ENCODE data around the gene ARMH4.

ARMH4 gene

DNA sequence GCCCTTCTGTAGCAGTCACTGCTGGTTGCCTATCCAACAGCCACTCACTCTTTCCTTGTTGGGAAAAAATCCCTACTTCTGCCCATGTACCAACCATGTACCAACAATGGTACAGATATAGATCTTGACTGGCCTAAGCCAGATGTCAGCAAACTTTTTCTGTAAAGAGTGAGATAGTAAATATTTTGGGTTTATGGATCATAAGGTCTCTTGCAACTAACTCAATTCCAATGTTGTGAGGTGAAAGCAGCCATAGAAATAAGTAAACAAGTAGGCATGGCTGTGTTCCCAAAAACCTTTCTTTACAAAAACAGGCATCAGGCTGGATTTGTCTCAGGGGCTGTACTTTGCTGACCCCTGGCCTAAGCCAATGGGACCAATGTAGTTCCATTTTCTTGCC is 73.5 kb downstream of the ARMH4 start:
- H3K4me3 ChIP-seq (ENCODE audit: control insufficient read depth, low read depth, low read length) = no peak overlapping the region
- TF ChIP-seq, protein P1, sequence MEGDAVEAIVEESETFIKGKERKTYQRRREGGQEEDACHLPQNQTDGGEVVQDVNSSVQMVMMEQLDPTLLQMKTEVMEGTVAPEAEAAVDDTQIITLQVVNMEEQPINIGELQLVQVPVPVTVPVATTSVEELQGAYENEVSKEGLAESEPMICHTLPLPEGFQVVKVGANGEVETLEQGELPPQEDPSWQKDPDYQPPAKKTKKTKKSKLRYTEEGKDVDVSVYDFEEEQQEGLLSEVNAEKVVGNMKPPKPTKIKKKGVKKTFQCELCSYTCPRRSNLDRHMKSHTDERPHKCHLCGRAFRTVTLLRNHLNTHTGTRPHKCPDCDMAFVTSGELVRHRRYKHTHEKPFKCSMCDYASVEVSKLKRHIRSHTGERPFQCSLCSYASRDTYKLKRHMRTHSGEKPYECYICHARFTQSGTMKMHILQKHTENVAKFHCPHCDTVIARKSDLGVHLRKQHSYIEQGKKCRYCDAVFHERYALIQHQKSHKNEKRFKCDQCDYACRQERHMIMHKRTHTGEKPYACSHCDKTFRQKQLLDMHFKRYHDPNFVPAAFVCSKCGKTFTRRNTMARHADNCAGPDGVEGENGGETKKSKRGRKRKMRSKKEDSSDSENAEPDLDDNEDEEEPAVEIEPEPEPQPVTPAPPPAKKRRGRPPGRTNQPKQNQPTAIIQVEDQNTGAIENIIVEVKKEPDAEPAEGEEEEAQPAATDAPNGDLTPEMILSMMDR (IDR thresholded peaks at IDR 0.05; ENCODE audit: control insufficient read depth, insufficient read depth, low read depth, low read length, missing control alignments) = no peak
- DNase-seq (ENCODE audit: low read depth) = no peak

DNA sequence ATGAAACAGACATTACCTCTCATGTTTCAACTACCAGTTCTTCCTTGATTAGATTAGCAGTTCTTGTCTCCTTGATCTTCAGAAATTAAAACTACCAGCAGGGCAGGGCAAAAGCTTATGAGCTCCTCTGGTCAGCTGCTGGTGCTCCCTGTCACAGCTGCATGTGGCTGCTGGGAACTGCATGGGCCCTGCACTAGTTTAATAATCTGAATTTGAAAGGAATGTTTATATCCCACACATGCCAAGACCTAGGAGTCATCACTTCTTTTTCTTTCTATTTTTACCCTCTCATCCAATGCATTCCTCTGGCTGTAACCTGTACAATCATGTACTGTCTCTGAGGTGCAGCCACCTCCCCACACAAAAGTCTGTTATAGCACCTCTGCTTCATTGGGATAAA is 73.9 kb downstream of the ARMH4 start:
- no peak for DNase-seq (ENCODE audit: low read depth)
- TF ChIP-seq, protein P1 (IDR thresholded peaks at IDR 0.05; ENCODE audit: control insufficient read depth, insufficient read depth, low read depth, low read length, missing control alignments) = no peak
- H3K4me3 ChIP-seq (ENCODE audit: control insufficient read depth, low read depth, low read length) = no peak overlapping the region

DNA sequence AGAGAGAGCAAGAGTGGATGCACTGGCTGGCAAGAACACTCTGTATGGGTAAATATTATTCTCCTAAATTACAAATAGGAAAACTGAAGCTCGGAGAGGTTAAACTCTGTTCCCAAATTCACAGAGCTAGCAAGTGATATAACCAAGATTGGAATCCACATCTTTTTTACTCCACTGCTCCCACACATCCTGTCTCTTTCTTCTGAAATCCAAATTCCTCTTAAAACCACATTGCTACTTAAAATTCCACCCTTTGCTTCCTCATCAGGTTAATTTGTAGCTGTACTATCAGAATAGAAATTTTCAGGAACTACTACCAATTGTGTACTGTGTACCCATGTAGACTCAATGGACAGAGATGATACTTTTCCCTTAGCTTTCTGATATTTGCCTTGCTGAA is 74.4 kb downstream of the ARMH4 start:
- no peak for DNase-seq (ENCODE audit: low read depth)
- TF ChIP-seq, protein P1 (IDR thresholded peaks at IDR 0.05; ENCODE audit: control insufficient read depth, insufficient read depth, low read depth, low read length, missing control alignments) = no peak
- H3K4me3 ChIP-seq (ENCODE audit: control insufficient read depth, low read depth, low read length) = no peak overlapping the region

- TF ChIP-seq, protein P1 (IDR thresholded peaks at IDR 0.05; ENCODE audit: control insufficient read depth, insufficient read depth, low read depth, low read length, missing control alignments) = no peak
- H3K4me3 ChIP-seq (ENCODE audit: control insufficient read depth, low read depth, low read length) = no peak overlapping the region
- no peak for DNase-seq (ENCODE audit: low read depth)
These were observed 78.5 kb downstream of the ARMH4 start for GRCh38 chr14:58073516-58073915.

DNA sequence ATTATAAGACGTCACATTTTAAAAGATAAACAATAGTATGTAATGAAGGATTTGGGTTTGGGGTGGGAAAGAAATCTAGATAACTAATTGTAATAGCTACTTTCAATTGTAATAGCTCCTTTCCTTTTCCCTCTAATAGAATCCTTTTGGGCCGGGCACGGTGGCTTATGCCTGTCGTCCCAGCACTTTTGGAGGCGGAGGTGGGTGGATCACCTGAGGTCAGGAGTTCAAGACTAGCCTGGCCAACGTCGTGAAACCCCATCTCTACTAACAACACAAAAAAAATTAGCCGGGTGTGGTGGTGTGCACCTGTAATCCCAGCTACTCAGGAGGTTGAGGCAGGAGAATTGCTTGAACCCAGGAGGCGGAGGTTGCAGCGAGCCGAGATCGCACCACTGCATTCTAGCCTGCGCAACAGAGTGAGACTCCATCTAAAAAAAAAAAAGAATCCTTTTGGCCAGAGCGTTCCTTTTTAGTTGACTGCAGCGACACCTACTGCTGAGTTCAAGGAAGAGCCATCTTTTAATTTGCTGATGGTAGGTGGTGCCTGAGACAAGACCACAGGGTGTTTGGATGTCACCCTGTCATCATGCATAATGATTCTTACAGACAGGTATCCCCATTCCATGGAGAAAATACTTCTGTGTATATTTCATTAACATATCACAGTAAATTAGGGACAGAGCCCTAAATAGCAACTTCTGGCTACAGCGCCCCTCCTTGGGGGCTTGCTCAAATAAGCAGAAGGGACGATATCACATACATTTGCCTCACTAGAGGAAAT is 79.5 kb downstream of the ARMH4 start:
- DNase-seq (ENCODE audit: low read depth) = no peak
- H3K4me3 ChIP-seq (ENCODE audit: control insufficient read depth, low read depth, low read length) = no peak overlapping the region
- TF ChIP-seq, protein P1 (IDR thresholded peaks at IDR 0.05; ENCODE audit: control insufficient read depth, insufficient read depth, low read depth, low read length, missing control alignments) = peak; percentile 74

DNA sequence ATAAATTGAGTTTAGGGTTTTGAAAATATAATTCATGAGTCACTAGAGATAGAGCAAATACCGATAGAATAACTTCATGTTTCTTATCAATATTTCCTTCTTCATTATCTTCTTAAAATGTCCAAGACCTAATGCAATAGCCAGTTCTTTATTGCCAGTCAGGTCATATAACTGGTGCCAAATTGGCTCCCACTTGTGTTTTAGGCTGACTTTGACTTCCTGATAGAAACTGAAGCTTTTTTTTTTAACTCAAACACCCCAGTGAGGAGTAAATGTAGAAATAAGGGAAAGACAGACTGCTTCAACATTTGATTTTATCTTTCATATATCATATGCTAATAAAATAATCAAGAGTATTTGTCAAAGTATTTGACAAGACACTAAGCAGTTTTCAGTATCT is 80.7 kb downstream of the ARMH4 start:
- TF ChIP-seq, protein P1 (IDR thresholded peaks at IDR 0.05; ENCODE audit: control insufficient read depth, insufficient read depth, low read depth, low read length, missing control alignments) = no peak
- no peak for DNase-seq (ENCODE audit: low read depth)
- no peak overlapping the region for H3K4me3 ChIP-seq (ENCODE audit: control insufficient read depth, low read depth, low read length)
